ENCODE results near the gene VPS4A.

DNA sequence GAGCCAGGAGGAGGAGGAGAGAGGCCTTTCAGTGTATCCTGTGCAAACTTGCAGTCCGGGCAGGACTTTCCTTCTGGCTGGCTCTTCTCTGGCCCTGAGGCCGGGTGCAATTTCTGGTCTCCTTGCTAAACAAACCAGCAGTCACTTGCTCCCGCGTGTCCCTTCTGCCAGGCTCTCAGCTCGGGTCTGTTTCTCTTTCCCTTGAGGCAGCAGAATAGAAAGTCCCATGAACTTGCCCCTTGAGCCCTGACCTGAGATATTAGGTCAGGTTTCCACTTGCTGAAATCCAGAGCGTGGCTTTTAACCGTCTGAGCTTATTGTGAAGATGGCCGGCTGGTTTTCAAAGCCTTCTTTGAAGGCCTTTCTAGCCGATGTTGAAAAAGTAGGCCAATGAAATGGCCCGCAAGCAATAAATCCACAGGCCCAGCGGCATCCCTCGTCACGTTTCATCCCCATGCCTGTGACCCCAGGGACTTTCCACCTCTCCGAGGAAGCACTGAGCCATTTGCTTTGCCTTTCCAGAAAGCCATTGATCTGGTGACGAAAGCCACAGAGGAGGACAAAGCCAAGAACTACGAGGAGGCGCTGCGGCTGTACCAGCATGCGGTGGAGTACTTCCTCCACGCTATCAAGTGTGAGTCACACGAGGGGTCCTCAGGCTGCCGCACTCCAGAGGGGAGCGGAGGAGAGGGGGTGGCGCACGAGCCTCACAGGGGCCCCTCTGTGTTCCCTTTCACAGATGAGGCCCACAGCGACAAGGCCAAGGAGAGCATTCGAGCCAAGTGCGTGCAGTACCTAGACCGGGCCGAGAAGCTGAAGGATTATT, 4.5 kb downstream of the VPS4A start:
- TF ChIP-seq EZH2 (IDR thresholded peaks at IDR 0.05) = no peak
- no peak for TF ChIP-seq POLR2AphosphoS5 (IDR thresholded peaks at IDR 0.05; ENCODE audit: borderline replicate concordance, low read depth, low read length)
- no peak for TF ChIP-seq FOXP2 (optimal IDR thresholded peaks at IDR 0.05; ENCODE audit: control extremely low read depth, extremely low read length, insufficient read depth)

Data from SK-N-MC (cell line).